ENCODE data around the gene PMF1. TPM values are rescaled to one million over a fixed set of nuclear protein-coding genes. Genes with fewer than 3 reads are reported as not detected.
A peak's percentile ranks its signal among the peaks of the same experiment; 100 is the strongest.

The PMF1 gene
- total and polyA plus RNA-seq, 2 experiments from 2014 or later, result 112 to 118 TPM

DNA sequence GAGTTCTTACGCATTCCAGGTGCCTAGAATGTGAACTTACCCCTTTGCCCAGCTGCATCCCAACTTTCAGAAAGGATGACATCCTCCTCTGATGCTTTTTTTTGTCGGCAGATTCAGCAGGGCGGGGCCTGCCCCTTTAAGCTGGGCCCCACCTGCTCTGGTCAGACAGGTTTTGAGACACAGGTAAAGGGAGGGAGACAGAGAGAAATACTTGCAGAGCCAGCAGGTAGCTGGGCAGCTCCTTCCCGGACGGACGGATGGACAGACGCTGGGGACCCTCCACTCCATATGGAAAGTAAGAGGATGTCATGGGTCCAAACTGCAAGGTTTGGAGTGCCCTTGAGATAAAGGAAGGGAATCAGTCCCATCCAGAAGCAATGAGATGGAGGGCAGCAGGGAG, 71.3 kb downstream of the PMF1 start, which contains the start of gene TMEM79:
TMEM79 (plus strand) TSS at position 214 of the 400 bp plus-strand sequence. CDS start 902 bp downstream, outside the sequence.
- peaks cover 32% of the 10 kb centered on the region for H3K79me2 ChIP-seq (replicated peaks; ENCODE audit: insufficient read depth)
- DNase-seq (ENCODE audit: low spot score) (peak; percentile 27), ATAC-seq (no peak)
- Mint-ChIP-seq H3K36me3 (ENCODE audit: low read depth) (no peaks in the 10 kb centered on the region; the same call in 1 of the 3 replicates), H3K4me1 (peaks cover 19% of the 10 kb centered on the region), H3K4me3 (peak within 1 kb of the TSS; percentile 98), H3K9me3 (no peaks in the 10 kb centered on the region), H3K27ac (peak within 1 kb of the TSS; percentile 93), H3K27me3 (ENCODE audit: insufficient read depth, low read depth, poor library complexity) (peaks cover 9% of the 10 kb centered on the region)
- peak within 1 kb of the TSS; percentile 95 for H2AFZ ChIP-seq
- H3F3A ChIP-seq (replicated peaks; ENCODE audit: low read depth), result peaks cover 12% of the 10 kb centered on the region; the same call in 1 of the 2 replicates
- H3K4me2 ChIP-seq, result peak within 1 kb of the TSS; percentile 88
- H3K9me2 ChIP-seq (ENCODE audit: insufficient read depth), result no peaks in the 10 kb centered on the region
- peak within 1 kb of the TSS; percentile 83 for H3K4me3 ChIP-seq
- H3K27ac ChIP-seq (ENCODE audit: low read depth), result peak within 1 kb of the TSS; percentile 79
- H4K20me1 ChIP-seq (replicated peaks; ENCODE audit: insufficient read depth), result peaks cover 25% of the 10 kb centered on the region
- H3K36me3 ChIP-seq (ENCODE audit: insufficient read depth), result 0 out of 2 replicates have a peak, but pooled peaks cover 6% of the 10 kb centered on the region
- no peaks in the 10 kb centered on the region for H3K27me3 ChIP-seq (ENCODE audit: insufficient read depth)
- TF ChIP-seq, protein P1, sequence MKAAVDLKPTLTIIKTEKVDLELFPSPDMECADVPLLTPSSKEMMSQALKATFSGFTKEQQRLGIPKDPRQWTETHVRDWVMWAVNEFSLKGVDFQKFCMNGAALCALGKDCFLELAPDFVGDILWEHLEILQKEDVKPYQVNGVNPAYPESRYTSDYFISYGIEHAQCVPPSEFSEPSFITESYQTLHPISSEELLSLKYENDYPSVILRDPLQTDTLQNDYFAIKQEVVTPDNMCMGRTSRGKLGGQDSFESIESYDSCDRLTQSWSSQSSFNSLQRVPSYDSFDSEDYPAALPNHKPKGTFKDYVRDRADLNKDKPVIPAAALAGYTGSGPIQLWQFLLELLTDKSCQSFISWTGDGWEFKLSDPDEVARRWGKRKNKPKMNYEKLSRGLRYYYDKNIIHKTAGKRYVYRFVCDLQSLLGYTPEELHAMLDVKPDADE (IDR thresholded peaks at IDR 0.05), result no peak
- TF ChIP-seq, protein P2, sequence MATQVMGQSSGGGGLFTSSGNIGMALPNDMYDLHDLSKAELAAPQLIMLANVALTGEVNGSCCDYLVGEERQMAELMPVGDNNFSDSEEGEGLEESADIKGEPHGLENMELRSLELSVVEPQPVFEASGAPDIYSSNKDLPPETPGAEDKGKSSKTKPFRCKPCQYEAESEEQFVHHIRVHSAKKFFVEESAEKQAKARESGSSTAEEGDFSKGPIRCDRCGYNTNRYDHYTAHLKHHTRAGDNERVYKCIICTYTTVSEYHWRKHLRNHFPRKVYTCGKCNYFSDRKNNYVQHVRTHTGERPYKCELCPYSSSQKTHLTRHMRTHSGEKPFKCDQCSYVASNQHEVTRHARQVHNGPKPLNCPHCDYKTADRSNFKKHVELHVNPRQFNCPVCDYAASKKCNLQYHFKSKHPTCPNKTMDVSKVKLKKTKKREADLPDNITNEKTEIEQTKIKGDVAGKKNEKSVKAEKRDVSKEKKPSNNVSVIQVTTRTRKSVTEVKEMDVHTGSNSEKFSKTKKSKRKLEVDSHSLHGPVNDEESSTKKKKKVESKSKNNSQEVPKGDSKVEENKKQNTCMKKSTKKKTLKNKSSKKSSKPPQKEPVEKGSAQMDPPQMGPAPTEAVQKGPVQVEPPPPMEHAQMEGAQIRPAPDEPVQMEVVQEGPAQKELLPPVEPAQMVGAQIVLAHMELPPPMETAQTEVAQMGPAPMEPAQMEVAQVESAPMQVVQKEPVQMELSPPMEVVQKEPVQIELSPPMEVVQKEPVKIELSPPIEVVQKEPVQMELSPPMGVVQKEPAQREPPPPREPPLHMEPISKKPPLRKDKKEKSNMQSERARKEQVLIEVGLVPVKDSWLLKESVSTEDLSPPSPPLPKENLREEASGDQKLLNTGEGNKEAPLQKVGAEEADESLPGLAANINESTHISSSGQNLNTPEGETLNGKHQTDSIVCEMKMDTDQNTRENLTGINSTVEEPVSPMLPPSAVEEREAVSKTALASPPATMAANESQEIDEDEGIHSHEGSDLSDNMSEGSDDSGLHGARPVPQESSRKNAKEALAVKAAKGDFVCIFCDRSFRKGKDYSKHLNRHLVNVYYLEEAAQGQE (IDR thresholded peaks at IDR 0.05; ENCODE audit: unreplicated experiment), result no peak
- no peak for TF ChIP-seq STAT1 (IDR thresholded peaks at IDR 0.05; ENCODE audit: unreplicated experiment)
- TF ChIP-seq, protein P3, sequence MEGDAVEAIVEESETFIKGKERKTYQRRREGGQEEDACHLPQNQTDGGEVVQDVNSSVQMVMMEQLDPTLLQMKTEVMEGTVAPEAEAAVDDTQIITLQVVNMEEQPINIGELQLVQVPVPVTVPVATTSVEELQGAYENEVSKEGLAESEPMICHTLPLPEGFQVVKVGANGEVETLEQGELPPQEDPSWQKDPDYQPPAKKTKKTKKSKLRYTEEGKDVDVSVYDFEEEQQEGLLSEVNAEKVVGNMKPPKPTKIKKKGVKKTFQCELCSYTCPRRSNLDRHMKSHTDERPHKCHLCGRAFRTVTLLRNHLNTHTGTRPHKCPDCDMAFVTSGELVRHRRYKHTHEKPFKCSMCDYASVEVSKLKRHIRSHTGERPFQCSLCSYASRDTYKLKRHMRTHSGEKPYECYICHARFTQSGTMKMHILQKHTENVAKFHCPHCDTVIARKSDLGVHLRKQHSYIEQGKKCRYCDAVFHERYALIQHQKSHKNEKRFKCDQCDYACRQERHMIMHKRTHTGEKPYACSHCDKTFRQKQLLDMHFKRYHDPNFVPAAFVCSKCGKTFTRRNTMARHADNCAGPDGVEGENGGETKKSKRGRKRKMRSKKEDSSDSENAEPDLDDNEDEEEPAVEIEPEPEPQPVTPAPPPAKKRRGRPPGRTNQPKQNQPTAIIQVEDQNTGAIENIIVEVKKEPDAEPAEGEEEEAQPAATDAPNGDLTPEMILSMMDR (conservative IDR thresholded peaks at IDR 0.05; ENCODE audit: low read depth in 2 of 2), result no peak
- TF ChIP-seq CREB1 (CRISPR knock-in tag; IDR thresholded peaks at IDR 0.05; ENCODE audit: low read depth), result no peak
- no peak for TF ChIP-seq EZH2 (IDR thresholded peaks at IDR 0.05; ENCODE audit: low read depth, unreplicated experiment)
- TF ChIP-seq, protein P4, sequence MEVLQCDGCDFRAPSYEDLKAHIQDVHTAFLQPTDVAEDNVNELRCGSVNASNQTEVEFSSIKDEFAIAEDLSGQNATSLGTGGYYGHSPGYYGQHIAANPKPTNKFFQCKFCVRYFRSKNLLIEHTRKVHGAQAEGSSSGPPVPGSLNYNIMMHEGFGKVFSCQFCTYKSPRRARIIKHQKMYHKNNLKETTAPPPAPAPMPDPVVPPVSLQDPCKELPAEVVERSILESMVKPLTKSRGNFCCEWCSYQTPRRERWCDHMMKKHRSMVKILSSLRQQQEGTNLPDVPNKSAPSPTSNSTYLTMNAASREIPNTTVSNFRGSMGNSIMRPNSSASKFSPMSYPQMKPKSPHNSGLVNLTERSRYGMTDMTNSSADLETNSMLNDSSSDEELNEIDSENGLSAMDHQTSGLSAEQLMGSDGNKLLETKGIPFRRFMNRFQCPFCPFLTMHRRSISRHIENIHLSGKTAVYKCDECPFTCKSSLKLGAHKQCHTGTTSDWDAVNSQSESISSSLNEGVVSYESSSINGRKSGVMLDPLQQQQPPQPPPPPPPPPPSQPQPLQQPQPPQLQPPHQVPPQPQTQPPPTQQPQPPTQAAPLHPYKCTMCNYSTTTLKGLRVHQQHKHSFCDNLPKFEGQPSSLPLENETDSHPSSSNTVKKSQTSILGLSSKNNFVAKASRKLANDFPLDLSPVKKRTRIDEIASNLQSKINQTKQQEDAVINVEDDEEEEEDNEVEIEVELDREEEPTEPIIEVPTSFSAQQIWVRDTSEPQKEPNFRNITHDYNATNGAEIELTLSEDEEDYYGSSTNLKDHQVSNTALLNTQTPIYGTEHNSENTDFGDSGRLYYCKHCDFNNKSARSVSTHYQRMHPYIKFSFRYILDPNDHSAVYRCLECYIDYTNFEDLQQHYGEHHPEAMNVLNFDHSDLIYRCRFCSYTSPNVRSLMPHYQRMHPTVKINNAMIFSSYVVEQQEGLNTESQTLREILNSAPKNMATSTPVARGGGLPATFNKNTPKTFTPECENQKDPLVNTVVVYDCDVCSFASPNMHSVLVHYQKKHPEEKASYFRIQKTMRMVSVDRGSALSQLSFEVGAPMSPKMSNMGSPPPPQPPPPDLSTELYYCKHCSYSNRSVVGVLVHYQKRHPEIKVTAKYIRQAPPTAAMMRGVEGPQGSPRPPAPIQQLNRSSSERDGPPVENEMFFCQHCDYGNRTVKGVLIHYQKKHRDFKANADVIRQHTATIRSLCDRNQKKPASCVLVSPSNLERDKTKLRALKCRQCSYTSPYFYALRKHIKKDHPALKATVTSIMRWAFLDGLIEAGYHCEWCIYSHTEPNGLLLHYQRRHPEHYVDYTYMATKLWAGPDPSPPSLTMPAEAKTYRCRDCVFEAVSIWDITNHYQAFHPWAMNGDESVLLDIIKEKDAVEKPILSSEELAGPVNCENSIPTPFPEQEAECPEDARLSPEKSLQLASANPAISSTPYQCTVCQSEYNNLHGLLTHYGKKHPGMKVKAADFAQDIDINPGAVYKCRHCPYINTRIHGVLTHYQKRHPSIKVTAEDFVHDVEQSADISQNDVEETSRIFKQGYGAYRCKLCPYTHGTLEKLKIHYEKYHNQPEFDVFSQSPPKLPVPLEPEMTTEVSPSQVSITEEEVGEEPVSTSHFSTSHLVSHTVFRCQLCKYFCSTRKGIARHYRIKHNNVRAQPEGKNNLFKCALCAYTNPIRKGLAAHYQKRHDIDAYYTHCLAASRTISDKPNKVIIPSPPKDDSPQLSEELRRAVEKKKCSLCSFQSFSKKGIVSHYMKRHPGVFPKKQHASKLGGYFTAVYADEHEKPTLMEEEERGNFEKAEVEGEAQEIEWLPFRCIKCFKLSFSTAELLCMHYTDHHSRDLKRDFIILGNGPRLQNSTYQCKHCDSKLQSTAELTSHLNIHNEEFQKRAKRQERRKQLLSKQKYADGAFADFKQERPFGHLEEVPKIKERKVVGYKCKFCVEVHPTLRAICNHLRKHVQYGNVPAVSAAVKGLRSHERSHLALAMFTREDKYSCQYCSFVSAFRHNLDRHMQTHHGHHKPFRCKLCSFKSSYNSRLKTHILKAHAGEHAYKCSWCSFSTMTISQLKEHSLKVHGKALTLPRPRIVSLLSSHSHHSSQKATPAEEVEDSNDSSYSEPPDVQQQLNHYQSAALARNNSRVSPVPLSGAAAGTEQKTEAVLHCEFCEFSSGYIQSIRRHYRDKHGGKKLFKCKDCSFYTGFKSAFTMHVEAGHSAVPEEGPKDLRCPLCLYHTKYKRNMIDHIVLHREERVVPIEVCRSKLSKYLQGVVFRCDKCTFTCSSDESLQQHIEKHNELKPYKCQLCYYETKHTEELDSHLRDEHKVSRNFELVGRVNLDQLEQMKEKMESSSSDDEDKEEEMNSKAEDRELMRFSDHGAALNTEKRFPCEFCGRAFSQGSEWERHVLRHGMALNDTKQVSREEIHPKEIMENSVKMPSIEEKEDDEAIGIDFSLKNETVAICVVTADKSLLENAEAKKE (CRISPR knock-in tag; IDR thresholded peaks at IDR 0.05), result no peak
- H3K4me1 ChIP-seq (ENCODE audit: insufficient read depth), result peaks cover 16% of the 10 kb centered on the region
